ENCODE measurements around the gene HIPK2. TPM values are rescaled to one million over a fixed set of nuclear protein-coding genes. Genes with fewer than 3 reads are reported as not detected.

The HIPK2 gene
- total RNA-seq, 1 experiment from 2014 or later = 35.2 TPM

- H3K9me2 ChIP-seq (ENCODE audit: insufficient read depth) = no peaks in the 10 kb centered on the region
- H3K27me3 ChIP-seq (ENCODE audit: insufficient read depth, low read depth) = no peaks in the 10 kb centered on the region
- BruUV-seq (replicated peaks) = no TSS peak
- no peaks in the 10 kb centered on the region for H3F3A ChIP-seq (ENCODE audit: insufficient read depth, low read depth)
- H3K9me3 ChIP-seq (ENCODE audit: insufficient read depth, low read depth) = no peaks in the 10 kb centered on the region
- no peak overlapping the region for H3K4me3 ChIP-seq
- DNase-seq = no peak
- no peaks in the 10 kb centered on the region for H4K20me1 ChIP-seq (ENCODE audit: insufficient read depth)
- no peaks in the 10 kb centered on the region for H3K36me3 ChIP-seq (ENCODE audit: low read depth)
- no peak for TF ChIP-seq EZH2 (IDR thresholded peaks at IDR 0.05; ENCODE audit: low read depth)
- no peak for TF ChIP-seq CTCF (conservative IDR thresholded peaks at IDR 0.05)
- intact Hi-C loops (cut with micrococcal nuclease; ENCODE audit: unreplicated experiment) = no loop called here
- no peaks in the 10 kb centered on the region for H3K79me2 ChIP-seq (ENCODE audit: low read depth)
- no peak overlapping the region for H3K4me2 ChIP-seq
- POLR2A ChIA-PET (ENCODE audit: unreplicated experiment) = no interaction called here
- H3K27ac ChIP-seq = no peak overlapping the region
- H2AFZ ChIP-seq = no peak overlapping the region
- CTCF ChIA-PET = no interaction called here
- H3K4me1 ChIP-seq (replicated peaks; ENCODE audit: insufficient read depth) = no peaks in the 10 kb centered on the region
Measured at GRCh38 chr7:139576179-139576973, 201.4 kb downstream of the HIPK2 start.

- no peaks in the 10 kb centered on the region for H3K27me3 ChIP-seq (ENCODE audit: insufficient read depth, low read depth)
- H4K20me1 ChIP-seq (ENCODE audit: insufficient read depth) = no peaks in the 10 kb centered on the region
- H3K4me3 ChIP-seq = no peak overlapping the region
- TF ChIP-seq EZH2 (IDR thresholded peaks at IDR 0.05; ENCODE audit: low read depth) (no peak), CTCF (conservative IDR thresholded peaks at IDR 0.05) (no peak)
- H3K9me2 ChIP-seq (ENCODE audit: insufficient read depth) = no peaks in the 10 kb centered on the region
- no peaks in the 10 kb centered on the region for H3K9me3 ChIP-seq (ENCODE audit: insufficient read depth, low read depth)
- H3K27ac ChIP-seq = no peak overlapping the region
- no peaks in the 10 kb centered on the region for H3K79me2 ChIP-seq (ENCODE audit: low read depth)
- no peaks in the 10 kb centered on the region for H3F3A ChIP-seq (ENCODE audit: insufficient read depth, low read depth)
- no peaks in the 10 kb centered on the region for H3K4me1 ChIP-seq (replicated peaks; ENCODE audit: insufficient read depth)
- BruUV-seq (replicated peaks) = no TSS peak
- H2AFZ ChIP-seq = no peak overlapping the region
- DNase-seq = no peak
- CTCF ChIA-PET = no interaction called here
- H3K4me2 ChIP-seq = no peak overlapping the region
- POLR2A ChIA-PET (ENCODE audit: unreplicated experiment) = no interaction called here
- intact Hi-C loops (cut with micrococcal nuclease; ENCODE audit: unreplicated experiment) = no loop called here
- no peaks in the 10 kb centered on the region for H3K36me3 ChIP-seq (ENCODE audit: low read depth)
Measured at GRCh38 chr7:139575338-139575680, 202.5 kb downstream of the HIPK2 start.

- H3K27ac ChIP-seq = no peak overlapping the region
- H2AFZ ChIP-seq = no peak overlapping the region
- H3K9me2 ChIP-seq (ENCODE audit: insufficient read depth) = no peaks in the 10 kb centered on the region
- TF ChIP-seq CTCF (conservative IDR thresholded peaks at IDR 0.05) (no peak), EZH2 (IDR thresholded peaks at IDR 0.05; ENCODE audit: low read depth) (no peak)
- no peaks in the 10 kb centered on the region for H3K27me3 ChIP-seq (ENCODE audit: insufficient read depth, low read depth)
- intact Hi-C loops (cut with micrococcal nuclease; ENCODE audit: unreplicated experiment) = no loop called here
- no peak for DNase-seq
- no peaks in the 10 kb centered on the region for H3K79me2 ChIP-seq (ENCODE audit: low read depth)
- ChIA-PET CTCF (interaction anchor here (0.6 kb wide), 1 partner anchor 27 kb away, joined by 5 read pairs; no protein-coding TSS in a partner anchor), POLR2A (ENCODE audit: unreplicated experiment) (no interaction called here)
- no peaks in the 10 kb centered on the region for H3F3A ChIP-seq (ENCODE audit: insufficient read depth, low read depth)
- H3K9me3 ChIP-seq (ENCODE audit: insufficient read depth, low read depth) = no peaks in the 10 kb centered on the region
- no peaks in the 10 kb centered on the region for H3K4me1 ChIP-seq (replicated peaks; ENCODE audit: insufficient read depth)
- no peak overlapping the region for H3K4me2 ChIP-seq
- no TSS peak for BruUV-seq (replicated peaks)
- no peaks in the 10 kb centered on the region for H4K20me1 ChIP-seq (ENCODE audit: insufficient read depth)
- no peaks in the 10 kb centered on the region for H3K36me3 ChIP-seq (ENCODE audit: low read depth)
- no peak overlapping the region for H3K4me3 ChIP-seq
Measured at GRCh38 chr7:139574618-139575337, 203.0 kb downstream of the HIPK2 start.
